SH-SY5Y (cell line): Measurements from ENCODE around the gene QRFP.

Experiments used
- GATA2 ChIP-seq: IDR thresholded peaks from 2 replicates; pipeline ENCODE4 v1.6.1; 2011; ENCODE audit warnings: mild to moderate bottlenecking, low read depth, low read length
- GATA3 ChIP-seq: IDR thresholded peaks from 2 replicates; pipeline ENCODE4 v1.6.1; 2011; ENCODE audit warnings: low read depth, mild to moderate bottlenecking, low read length, moderate library complexity

DNA sequence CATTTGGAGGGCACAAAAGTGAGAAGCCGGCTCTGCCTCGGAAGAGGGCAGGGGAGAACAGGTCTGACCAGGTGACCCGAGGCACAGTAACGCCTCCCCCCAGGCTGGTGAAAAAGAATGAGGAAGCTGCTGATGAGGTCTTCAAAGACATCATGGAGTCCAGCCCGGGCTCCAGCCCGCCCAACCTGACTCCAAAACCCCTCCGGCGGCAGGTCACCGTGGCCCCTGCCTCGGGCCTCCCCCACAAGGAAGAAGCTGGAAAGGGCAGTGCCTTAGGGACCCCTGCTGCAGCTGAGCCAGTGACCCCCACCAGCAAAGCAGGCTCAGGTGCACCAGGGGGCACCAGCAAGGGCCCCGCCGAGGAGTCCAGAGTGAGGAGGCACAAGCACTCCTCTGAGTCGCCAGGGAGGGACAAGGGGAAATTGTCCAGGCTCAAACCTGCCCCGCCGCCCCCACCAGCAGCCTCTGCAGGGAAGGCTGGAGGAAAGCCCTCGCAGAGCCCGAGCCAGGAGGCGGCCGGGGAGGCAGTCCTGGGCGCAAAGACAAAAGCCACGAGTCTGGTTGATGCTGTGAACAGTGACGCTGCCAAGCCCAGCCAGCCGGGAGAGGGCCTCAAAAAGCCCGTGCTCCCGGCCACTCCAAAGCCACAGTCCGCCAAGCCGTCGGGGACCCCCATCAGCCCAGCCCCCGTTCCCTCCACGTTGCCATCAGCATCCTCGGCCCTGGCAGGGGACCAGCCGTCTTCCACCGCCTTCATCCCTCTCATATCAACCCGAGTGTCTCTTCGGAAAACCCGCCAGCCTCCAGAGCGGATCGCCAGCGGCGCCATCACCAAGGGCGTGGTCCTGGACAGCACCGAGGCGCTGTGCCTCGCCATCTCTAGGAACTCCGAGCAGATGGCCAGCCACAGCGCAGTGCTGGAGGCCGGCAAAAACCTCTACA is 11.8 kb downstream of the QRFP start:
- TF ChIP-seq GATA2: no peak
- no peak for TF ChIP-seq GATA3
